Left cardiac atrium (tissue), 4 donors: ENCODE measurements around the gene STOML2. TPM values are rescaled to one million over a fixed set of nuclear protein-coding genes. Genes with fewer than 3 reads are reported as not detected.

Experiments
- ATAC-seq, 2 donors: fragments of 200-7000 bp; cut with Tn5 transposase; one replicate each; pipeline ENCODE4 v1.9.1; 2020; ENCODE audit warnings: mild to moderate bottlenecking in 2 of 2, moderate library complexity in 2 of 2
- DNase-seq: peaks from one replicate; pipeline ENCODE4 v3.0.0-alpha.2; 2020
- intact Hi-C, 2 donors: fragments of 100-400 bp; cut with DNase I; formaldehyde crosslinking; loops; one replicate each; pipeline versions ENCODE4 v1.14.1 to v1.15.1; 2022 to 2023
- total RNA-seq, 2 donors: library from RNA; stranded (reverse); fragmentation: NEBNext Ultra II Directional; extraction: Animal tissue kit (Norgen Biotek cat#: 25700); gene quantifications; one replicate each; pipeline ENCODE4 v1.2.1, GENCODE V29; 2021
- donor health status: DM: no; HTN: yes; CAD: no.
- donor health status: DM: no; HTN: yes; CAD: no; lungs with severe emphysema.
- donor health status: DM: yes; HTN: yes; CAD: no.
- donor health status: Dilated cardiomyopathy.

The STOML2 gene
- total RNA-seq, 2 donors from 2014 or later, result 95.7 to 97.4 TPM

DNA sequence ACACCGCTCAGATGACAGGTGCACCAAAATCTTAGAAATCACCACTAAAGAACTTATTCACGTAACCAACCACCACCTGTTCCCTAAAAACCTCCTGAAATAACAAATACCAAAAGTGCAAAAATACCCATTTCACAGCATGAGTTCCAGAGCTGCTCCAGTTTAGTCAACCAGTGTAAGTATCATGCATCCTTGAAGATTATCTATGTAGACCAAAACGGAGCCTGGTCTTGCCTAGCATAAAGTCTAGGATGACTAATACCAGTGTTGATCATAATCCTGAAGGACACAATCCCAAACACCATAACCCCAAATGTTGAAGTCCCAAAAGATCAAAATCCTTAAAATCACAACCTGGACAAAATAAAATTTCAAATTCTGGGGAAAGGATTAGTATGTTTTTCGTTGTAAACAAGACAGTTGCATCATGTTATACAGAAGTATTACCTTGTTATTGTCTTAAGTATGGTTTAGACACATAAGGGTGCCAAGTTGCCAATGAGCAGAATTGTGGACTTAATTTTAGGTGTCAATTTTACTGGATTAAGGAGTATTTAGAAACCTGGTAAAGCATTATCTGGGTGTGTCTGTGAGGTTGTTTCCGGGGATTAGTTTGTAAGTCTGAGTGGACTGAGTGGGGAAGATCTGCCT is 48.6 kb downstream of the STOML2 start:
- intact Hi-C loops, result loop anchor here in 1 of 2 donors (5.0 kb wide), 1 partner anchor 152 kb away; no protein-coding TSS in a partner anchor
- DNase-seq (no peak), ATAC-seq (no peak)

DNA sequence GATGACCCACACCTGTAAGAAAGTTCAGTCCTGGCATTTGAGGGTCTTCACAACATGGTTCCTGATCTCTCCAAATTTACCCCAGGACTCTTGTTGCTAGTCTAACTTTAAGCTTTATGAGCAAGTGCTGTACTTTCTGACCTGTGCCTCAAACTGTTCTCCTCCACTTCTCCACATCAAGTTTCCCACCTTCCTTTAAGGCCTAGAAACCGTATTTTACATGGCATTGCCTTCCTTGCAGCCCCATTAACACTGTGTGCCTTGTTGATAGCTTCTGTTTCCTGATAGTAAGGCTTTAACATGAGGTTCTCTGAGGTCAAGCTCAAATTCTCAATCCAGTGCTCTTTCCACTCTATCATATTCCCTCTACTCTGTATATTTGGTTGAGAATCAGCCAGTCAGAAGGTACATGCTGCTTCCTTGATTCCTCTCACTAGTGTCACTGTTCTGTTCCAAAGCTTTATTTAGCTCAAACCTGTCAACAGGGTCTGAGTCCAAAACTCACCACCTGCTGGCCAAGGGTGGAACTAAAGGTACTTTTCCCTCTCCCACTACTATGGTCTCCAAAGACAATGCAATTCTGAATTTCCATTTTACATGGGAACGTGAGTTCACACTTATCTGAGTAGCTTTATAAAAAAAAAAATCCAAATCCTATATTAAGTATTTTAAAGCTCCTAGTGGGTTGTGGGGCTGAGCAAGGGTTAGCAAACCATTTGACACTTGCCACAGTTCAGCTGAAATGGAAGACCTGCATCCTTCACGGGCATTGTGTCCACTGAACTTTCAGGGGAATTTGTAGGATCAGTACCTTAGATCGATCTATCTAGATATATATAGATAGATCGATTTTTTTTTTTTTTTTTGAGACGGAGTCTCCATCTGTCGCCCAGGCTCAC is 51.6 kb downstream of the STOML2 start:
- ATAC-seq, result peak; percentile 79 to 82
- peak; percentile 40 for DNase-seq
- intact Hi-C loops, result loop anchor here in 1 of 2 donors (5.0 kb wide), 1 partner anchor 149 kb away; no protein-coding TSS in a partner anchor

Other genes with a start within 250 kb of the STOML2 start
- under 1 TPM; 0.32 to 0.47 TPM for gene PHF24, start 144.8 kb downstream of the STOML2 start, total RNA-seq
- 10 to 100 TPM; 31.2 to 67.7 TPM for gene DNAJB5, start 113.4 kb downstream of the STOML2 start, total RNA-seq
- gene VCP, start 30.5 kb downstream of the STOML2 start, total RNA-seq, result 100 to 1,000 TPM; 171 to 234 TPM
- 1 to 10 TPM; 3.7 to 8.2 TPM for gene FANCG, start 23.2 kb downstream of the STOML2 start, total RNA-seq
- 10 to 100 TPM; 10.9 to 11.5 TPM for gene PIGO, start 6.5 kb downstream of the STOML2 start, total RNA-seq
- gene ATOSB, start 12.7 kb upstream of the STOML2 start, total RNA-seq, result 10 to 100 TPM; 13.6 to 17.9 TPM
- gene UNC13B, start 58.9 kb upstream of the STOML2 start, total RNA-seq, result 10 to 100 TPM; 17.8 to 23.0 TPM